Activated T-helper 9 cell treated with anti-CD3 and anti-CD28 coated beads, Interleukin-2, amount 50 U/mL, for 16 hours (primary cell): ENCODE results near the gene MSN.

Source experiments
- DNase-seq: peaks from one replicate; pipeline ENCODE4 v3.0.0-alpha.2; 2020; ENCODE audit warnings: low read depth

Gene MSN

DNA sequence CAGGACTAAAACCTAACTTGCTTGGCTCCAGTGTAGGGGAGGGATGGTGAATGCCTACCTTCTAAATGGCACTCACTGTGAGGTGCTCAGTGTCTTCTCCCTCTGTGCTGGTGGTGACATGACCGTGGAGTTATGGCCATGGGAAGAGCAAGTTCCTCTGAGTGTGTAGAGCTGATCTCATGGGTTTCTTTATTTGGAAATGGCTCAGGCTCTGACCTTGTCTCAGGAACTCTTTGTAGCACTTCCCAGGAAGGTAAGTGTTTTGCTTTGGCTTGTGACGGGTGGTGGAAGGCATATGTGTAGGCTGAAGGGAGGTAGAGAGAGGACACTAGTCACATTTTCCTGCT is 6.4 kb downstream of the MSN start:
- DNase-seq = no peak

DNA sequence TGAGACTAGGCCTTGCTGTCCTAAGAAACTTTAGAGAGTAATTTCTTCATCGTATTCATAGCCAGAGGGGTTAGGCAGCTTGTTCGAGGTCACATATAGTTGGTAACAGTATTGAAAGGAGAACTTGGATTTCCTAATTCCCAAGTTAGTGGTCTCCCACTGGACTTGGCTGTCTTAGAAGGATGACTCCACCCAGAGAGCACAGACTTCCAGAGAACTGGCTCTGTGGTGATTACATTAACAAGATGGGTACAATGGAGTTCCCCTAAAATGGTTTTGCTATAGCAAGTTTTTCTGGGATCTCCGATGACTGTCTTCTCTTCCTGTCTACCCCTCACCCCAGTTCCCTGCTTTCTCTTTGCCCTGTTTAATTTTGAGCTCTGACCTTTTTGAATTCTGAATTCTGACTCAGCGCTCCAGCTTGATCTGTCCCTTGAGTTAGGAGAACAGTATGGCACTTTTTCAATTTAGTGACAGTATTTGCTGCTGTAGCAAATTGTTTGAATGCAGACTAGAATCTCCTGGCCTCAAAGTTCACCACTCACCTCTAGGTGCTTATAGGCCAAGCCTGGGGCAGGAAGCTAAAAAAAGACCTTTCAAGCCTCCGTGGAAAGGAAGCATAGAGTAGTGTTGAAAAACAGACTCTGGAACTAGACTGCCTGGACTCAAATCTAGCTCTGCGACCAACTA is 6.9 kb downstream of the MSN start:
- no peak for DNase-seq

DNA sequence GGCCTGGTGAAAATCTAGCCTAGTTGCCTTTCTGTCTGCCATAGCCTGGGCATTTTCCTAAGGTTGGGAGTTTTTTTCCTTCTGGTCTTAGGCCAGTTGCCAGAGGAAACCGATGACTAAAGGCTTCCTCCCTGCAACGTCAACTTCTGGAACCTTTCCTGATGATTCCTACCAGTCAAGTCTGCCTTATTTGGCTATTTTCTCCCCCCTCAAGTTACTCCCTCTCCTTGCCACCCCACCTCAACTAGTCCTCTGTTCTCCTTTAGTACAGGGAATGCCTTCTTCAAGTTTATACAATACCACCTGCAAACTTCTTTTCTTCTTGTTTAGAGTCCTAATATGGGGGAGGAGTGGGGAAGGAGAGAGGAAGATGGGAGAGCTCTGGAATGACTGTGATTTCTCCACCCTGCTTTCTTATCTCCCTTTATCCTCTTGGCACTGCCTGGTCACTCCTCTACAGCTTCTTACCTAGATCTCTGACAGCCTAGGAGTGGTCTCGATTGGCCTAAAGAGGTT is 10.6 kb downstream of the MSN start:
- no peak for DNase-seq

DNA sequence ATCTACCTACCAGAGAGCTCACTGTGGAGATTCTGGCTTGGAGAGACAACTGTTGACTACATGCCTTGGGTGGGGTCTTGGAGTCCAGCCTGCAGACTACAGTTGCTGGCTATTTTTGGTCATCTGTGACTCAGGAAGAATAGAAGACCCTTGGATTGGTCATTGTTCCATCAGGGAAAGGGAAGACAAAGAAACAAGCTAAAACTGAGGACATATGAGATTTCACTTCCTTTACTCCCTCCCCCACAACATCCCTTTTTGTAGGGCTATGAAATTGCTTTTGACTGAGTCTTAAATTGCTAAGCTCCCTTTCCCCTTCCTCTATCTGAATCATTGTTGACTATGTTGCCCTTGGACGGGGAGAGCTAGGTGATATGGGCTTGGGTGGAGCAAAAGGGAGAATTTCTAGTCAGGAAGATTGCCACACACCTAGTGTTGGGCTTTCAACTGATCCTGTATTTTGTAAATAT is 11.7 kb downstream of the MSN start:
- no peak for DNase-seq

DNA sequence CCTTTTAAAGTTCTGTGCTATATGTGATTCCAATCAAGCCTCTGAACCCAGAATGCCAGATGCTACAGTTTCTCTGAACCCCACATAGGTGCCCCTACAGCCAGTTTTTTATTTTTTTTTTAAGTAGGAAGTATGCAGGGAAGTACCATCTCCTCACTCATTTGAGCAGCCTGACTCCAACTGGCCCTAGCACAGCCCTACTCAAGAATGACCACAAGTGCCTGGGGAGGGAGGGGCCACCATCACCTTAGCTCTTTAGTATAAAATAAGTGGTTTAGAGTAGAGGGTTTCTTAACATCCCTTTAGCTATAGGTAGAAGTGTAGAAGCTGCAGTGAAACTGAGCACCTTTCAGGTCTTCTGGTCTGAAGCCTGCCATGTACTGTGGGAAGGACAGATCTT is 14.4 kb downstream of the MSN start:
- DNase-seq = no peak

DNA sequence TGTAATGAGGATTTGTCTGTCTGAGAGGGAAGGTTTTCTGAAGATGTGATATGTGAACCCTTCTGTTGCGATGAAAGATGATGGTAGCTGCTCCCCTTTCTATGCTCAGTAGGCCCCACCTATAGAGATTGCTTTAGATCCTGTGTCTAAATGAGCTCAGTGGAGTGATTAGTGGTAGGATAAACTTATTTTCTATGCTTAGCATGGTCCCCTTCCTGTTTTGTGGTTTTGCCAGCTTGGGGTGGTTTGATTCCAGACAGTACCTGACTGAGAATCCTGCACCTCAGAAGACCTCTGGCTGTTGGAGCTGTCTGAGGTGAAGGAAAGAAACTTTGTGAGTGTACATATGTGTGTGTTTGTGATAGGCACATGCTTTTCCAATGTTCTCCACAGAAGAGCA is 17.7 kb downstream of the MSN start:
- no peak for DNase-seq

DNA sequence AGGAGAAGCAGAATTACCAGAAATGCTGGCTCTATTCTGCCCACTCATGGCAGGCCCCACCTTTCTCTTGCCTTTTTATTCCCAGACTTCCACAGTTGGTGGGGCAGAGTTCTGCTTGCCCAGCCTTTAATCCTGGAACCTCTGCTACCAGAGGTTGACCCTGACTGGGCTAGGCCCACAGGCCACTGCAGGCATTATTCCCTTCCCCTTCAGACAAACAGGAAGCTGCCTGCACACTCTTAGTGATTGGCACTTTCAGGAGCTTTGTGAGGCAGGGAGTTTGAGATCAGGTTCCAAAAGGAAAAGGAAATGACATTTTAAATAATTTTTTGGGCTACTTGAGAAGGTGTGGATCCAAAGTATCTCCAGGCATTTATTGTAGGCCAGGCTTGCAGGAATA is 18.8 kb downstream of the MSN start:
- DNase-seq = no peak

DNA sequence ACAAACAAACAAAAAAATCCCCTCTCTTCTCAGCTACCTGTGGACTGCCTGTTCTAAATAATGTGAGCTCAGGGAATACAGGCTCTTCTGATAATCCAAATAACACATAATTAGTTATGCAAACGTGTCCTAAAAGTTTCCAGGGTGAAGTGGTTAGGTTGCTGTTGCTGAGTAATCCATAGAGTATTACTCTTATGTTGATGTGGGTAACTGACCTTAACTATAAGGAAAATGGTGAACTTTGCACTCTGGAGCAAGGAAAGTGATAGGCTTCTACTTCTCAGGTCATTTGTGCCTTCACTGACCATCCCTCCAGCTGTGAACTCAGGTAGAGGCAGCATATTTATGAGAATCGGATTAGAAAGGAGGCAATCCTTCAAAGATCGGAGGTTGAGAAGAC is 19.9 kb downstream of the MSN start:
- DNase-seq = no peak

DNA sequence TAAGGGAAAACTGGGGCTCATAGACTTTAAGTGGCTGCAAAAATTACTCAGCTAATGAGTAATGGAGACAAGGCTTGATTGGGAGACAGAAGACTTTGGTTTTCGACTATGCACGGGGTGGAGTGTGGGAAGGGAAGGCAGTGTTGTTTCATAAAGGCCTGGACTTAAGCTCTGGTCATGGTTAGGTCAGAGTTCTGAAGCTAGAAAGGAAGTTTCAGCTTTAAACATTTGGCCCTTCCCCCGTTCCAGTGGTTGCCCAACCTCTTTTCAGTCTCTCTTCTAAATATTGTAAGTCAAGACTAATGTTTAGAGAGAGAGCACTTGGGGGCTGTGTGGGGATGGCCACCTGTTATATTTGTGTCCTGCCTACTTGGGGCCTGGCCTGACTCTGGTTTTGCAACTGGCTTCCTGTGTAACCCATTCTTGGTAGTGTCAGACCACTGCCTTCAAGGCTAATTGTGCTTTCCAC is 21.0 kb downstream of the MSN start:
- DNase-seq = no peak

DNA sequence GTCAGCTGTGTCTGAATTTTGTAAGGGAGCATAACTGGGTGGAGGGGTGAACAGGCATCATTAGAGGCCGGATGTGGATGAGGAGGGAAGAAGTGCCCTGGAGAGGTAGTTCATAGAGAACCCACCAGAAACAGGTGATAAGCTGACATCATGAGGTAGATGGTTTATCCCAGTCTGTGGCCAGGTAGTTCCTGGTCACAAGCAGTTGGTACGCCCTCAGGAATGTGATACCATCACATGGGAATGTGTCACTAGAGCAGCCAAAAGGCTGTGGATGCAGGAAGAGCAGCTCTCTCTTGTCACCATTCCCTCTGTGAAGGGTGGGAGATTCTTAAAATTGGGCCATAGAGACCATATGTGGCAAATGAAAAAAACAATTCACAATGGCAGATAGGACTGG is 21.9 kb downstream of the MSN start:
- DNase-seq = no peak

DNA sequence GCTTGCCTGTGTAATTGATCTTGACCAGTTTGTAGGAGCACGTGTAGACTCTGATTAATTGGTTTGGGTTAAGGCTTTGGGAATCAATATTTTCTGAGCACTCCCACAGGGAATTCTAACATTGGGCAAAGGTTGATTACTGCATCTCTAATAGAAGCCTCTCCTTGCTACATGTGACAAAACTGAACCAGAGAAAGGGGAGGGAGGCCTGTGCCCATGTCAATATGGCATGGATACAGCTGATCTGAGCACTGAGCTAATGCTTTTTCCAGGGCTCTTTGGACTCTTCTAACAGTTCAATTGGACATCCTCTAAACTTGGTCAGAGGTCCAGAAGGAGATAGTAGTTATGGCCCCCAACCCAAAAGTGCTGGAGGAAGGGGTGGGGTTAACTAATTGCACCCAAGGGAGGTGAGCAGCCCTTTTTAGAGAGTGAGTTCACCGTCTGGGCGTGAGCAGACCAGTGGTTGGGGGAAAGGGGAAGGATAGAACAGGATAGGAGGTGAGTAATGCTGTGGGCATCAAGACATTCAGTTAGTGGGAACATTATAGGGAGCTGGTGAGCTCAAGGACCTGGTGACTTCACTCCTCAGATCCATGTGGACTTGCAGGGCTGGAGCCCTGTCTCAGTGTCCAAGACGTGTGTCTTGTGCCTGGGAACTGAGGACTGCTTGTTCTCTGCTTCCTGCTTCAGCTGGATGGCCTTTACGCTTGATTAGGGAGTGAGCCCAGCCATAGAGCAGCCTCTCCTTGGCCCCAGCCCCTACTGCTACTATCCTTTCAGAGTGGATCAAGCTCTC is 22.8 kb downstream of the MSN start:
- no peak for DNase-seq

DNA sequence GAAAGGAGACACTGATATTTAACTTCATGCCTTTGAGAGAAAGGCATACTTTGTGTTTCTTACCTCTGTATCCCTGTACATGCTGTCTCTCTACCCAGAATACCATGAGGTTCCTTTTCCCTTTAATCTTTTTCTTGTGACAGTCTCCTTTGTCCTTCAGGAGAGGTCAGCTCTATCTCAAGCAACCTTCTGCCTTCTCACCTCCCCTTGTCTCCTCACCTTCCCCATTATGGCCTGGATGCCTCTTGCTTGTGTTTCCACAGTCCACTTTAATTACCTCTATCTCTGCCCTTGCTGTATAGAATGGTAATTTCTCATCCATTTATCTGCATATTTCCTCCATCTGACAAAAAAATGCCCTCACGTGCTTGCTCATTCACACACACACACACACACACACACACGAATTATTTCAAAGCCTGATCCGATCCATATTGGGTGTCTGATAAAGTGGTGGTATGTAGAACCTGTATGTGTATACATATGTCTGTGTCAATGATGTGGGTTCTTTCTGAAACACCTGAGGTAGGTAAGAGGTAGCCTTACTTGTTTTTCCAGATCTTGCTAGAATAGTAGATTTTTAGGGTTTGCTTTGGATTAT is 28.5 kb downstream of the MSN start:
- no peak for DNase-seq

DNA sequence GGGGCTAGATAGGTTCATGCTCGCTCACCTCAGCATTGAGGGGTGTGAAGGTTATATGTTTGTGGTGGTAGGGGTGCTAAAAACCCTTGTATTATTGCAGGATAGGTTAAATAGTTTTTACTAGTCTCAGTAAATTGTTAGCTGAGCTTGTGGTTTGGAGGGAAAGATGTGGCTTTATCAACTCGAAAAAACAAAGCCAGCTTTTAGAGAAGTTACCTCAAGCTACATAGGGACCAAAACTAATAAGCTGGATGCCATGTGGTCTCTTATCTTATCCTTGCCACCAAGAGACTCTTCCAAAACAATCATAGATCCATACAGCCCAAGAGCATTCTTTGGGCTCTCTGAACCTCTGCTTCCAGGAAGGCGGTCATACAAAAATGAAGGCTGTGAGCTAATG is 29.2 kb downstream of the MSN start:
- DNase-seq = no peak

DNA sequence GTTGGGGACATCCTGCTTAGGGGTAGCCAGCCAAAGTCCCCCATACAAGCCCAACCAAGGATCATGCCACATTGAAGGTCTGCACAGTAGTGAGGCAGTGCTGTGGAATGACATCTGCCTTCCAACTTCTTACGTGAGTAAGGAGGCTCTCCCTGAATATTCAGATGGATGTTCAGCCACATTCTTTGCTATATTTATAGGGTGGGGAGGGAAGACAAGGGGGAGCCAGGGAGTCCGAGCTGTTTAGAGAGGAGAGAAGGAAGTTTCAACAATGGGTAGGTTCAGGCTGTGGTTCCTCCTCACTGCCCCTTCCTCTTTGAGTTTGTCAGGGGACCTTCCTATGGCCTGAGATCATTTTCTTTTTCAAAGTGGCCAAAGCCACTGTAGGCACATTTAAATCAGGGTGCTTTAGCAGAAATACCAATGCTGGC is 29.8 kb downstream of the MSN start:
- DNase-seq = no peak

DNA sequence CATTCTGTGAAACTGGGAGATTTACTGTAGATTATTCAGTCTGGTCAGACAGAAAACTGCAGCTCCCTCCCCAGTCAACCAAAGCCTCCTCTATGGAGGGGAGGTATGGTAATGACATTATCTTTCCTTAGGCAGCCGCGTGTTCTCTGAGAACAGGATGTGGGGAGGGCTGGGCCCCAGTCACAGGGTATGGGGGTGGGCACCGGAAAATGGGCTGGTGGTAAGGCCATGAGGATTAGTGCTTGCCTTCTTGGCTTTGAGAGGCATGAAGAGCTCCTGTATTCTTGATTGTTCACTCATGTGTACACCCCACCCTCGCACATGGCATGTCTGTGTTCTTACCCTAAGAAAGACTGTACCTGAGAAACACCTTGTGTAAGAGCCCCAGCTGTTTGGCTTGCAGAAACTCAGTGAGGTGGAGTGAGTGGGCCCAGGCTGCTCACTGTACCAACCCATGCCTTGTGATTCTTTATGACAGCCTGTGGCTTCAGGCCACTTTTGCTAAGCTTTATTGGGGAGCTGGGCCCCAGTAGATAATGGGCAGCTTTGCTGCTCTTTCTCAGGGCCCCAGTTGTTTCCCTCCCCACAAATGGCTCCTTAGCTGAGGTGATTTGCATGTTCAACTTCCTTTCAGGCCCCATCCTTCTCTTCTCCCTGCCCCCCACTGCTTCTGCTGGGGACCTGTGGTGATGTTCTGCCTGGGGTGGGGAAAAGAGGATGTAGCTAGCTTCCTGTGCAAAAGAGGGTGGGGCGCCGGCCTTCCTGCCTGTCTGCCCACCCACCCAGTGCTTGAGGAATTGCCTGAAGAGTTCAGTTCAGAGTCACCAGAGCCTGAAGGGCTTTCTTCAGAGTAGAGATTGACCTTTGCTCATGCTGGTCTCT is 30.7 kb downstream of the MSN start:
- peak; percentile 43 for DNase-seq

DNA sequence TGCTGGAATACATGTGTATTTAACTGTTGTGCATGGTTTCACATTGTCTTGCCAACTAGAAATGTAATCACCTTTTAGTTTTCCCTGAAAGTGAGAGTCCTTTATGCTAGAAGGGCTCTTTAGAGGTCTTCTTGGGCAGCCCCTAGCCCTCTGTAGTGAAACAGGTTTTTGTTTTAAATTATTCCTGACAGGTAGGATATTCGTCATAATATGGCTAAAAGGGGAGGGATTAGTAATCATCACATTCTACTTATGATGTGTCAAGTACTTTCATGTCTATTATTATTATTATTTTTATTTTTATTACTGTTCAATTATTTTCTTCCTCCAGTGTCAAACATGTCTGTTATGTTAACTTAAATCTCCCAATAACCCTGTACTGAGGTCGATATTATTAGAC is 35.5 kb downstream of the MSN start:
- no peak for DNase-seq

DNA sequence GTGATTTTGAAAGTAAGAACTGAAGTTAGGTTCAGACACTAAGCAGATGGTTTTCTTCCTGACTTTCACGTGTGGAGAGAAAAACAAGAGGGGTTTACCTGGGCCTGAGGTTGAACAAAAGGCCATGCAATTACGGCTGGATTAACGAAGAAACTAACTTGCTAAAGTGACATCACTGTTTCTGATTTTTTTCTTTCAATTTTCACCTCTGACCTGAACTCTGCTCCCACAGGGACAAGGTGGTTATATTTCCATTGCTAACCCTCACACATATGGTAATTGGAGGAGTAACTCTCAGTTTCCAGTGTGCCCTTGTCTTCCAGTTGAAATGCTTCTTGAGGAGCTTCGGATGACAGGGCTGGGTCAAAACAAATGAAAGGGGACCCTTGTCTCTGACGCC is 38.0 kb downstream of the MSN start:
- DNase-seq = no peak

DNA sequence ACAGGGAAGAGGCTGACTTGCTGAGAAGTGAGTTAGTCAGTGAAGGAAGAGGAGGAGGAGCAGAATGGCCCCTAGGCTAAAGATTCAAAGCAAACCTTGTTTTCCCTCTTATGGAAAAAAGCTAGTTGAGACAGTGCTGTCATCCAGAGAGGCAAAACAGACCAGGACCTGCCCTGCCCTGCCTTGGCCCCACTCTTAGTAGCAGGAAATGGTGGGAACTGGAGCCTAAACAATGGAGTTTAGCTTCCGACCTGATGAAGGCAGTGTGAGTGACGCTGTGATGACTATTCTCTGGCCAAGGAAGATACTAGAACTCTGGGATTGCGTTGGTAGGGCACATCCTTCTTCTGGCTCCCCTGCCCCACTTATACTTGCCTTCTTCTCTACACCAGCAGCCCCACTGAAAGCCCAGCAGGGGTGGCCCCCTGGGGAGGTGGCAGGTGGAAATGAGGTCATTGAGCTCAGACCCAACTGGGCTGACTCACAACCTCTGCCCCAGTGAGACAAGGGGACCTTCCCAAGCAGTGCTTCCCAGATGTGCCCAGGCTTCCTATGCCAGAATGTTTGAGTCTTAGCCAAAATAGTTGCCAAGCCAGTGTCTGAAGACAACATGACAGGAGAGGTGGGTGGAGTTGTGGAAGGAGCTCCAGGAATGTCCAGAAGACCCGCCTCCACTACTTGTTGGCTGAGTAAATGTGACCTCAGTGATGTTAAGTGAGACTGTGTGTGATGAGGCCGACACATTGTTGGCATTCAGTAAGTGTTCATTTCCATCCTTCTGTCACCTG is 38.8 kb downstream of the MSN start:
- DNase-seq = peak; percentile 40

DNA sequence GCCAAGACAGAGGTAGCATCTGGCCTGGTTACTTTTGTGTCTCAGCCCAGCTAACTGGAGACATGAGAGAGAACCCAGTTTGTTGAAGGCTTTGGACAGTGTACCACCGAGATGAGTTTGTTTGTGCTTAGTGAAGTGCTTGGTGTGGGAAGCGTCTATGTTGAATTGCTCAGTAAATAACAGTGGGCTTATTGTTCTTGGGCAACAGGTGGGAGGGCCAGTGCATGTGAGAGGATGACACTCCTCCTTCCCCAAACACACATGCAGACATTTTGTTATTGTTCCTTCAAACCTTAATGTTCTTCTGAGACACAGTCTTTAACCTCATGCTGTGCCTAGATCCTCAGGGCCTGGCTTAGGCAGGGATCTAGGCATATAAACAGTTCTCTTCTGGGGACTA is 39.7 kb downstream of the MSN start:
- DNase-seq = no peak

DNA sequence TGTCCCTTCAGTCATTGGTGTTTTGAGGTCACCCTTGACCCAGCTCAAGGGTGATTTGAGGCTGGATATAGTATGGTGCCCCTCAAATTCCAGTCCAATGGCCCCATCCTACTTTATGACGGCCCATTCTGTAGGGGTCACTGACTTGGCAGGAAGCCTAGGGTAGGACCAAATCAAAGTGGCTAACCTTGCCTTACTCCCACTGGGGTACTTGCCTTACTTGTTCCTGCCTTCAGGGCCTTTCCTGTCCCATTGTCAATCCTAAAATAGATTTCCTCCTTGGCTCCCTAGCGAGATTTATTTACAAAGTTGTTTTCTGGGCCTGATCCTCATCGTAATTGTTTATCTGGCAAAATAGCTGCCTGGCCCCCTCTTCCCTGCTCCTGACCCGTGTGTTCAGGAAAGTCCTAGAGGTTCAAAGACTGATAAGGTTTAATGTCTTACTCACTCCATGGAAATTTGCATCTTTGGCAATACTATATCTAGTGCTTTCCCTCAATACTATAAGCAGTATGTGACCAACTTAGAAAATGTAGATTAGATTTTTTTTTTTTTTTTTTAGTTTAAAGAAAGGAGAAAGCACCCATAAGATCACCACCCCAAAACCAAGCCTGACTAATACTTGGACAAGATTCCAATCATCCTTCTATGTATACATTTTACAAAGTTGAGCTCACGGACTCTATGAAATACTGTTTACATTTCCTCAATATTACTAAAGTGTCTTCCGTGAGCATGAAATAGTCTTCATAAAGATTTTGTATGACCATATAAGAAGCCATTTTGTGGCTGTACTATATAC is 44.8 kb downstream of the MSN start:
- DNase-seq = no peak
